ENCODE results near the gene PBXIP1. TPM values are rescaled to one million over a fixed set of nuclear protein-coding genes. Genes with fewer than 3 reads are reported as not detected.
"Not testable (repeated sequence)": the region's sequence is repeated elsewhere in the genome, so short reads cannot be mapped to it uniquely, and the experiment has no call there.

PBXIP1 gene
- total RNA-seq, 4 donors from 2014 or later, result 66.6 to 117 (median 109) TPM

- no peaks in the 10 kb centered on the region for H3K27me3 ChIP-seq
- H3K36me3 ChIP-seq, result peaks cover 0 to 33% (median 0%) of the 10 kb centered on the region in 3 donors
- H3K27ac ChIP-seq, result no peak overlapping the region
- H3K4me1 ChIP-seq, result peaks cover 0 to 17% (median 0%) of the 10 kb centered on the region in 4 donors
- TF ChIP-seq POLR2A (IDR thresholded peaks at IDR 0.05), result no peak
- TF ChIP-seq, protein P1, sequence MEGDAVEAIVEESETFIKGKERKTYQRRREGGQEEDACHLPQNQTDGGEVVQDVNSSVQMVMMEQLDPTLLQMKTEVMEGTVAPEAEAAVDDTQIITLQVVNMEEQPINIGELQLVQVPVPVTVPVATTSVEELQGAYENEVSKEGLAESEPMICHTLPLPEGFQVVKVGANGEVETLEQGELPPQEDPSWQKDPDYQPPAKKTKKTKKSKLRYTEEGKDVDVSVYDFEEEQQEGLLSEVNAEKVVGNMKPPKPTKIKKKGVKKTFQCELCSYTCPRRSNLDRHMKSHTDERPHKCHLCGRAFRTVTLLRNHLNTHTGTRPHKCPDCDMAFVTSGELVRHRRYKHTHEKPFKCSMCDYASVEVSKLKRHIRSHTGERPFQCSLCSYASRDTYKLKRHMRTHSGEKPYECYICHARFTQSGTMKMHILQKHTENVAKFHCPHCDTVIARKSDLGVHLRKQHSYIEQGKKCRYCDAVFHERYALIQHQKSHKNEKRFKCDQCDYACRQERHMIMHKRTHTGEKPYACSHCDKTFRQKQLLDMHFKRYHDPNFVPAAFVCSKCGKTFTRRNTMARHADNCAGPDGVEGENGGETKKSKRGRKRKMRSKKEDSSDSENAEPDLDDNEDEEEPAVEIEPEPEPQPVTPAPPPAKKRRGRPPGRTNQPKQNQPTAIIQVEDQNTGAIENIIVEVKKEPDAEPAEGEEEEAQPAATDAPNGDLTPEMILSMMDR (IDR thresholded peaks at IDR 0.05), result no peak
- peak in 1 of 3 donors; percentile 31 for DNase-seq
- H3K4me3 ChIP-seq, result no peak overlapping the region
- no peaks in the 10 kb centered on the region for H3K9me3 ChIP-seq
Observed at GRCh38 chr1:154990276-154990675, 34.4 kb upstream of the PBXIP1 start.

- H3K36me3 ChIP-seq, result peaks cover 0 to 33% (median 0%) of the 10 kb centered on the region in 3 donors
- no peak overlapping the region for H3K4me3 ChIP-seq
- TF ChIP-seq, protein P1 (IDR thresholded peaks at IDR 0.05), result no peak
- TF ChIP-seq POLR2A (IDR thresholded peaks at IDR 0.05), result no peak
- H3K27me3 ChIP-seq, result no peaks in the 10 kb centered on the region
- H3K9me3 ChIP-seq, result no peaks in the 10 kb centered on the region
- peak in 2 of 3 donors; percentile 66 to 68 for DNase-seq
- peaks cover 0 to 18% (median 0%) of the 10 kb centered on the region in 4 donors for H3K4me1 ChIP-seq
- peak overlapping the region in 2 of 4 donors; percentile 13 to 46 for H3K27ac ChIP-seq
Observed at GRCh38 chr1:154989195-154989860, 33.4 kb upstream of the PBXIP1 start.

- Histone ChIP-seq H3K36me3 (peaks cover 0 to 33% (median 0%) of the 10 kb centered on the region in 3 donors), H3K27me3 (no peaks in the 10 kb centered on the region), H3K9me3 (no peaks in the 10 kb centered on the region), H3K4me1 (peaks cover 0 to 27% (median 7%) of the 10 kb centered on the region in 4 donors), H3K4me3 (no peak overlapping the region), H3K27ac (peak overlapping the region in 1 of 4 donors; percentile 46)
- no peak for TF ChIP-seq POLR2A (IDR thresholded peaks at IDR 0.05)
- TF ChIP-seq, protein P1 (IDR thresholded peaks at IDR 0.05), result peak in 1 of 6 experiments; percentile 4
- no peak for DNase-seq
Observed at GRCh38 chr1:154988058-154988954, 32.4 kb upstream of the PBXIP1 start.

GRCh38 chr1:154987326-154987725 is 31.4 kb upstream of the PBXIP1 start:
- Histone ChIP-seq H3K27me3 (no peaks in the 10 kb centered on the region), H3K4me1 (peaks cover 0 to 32% (median 8%) of the 10 kb centered on the region in 4 donors), H3K9me3 (no peaks in the 10 kb centered on the region), H3K4me3 (no peak overlapping the region), H3K36me3 (peaks cover 0 to 33% (median 0%) of the 10 kb centered on the region in 3 donors), H3K27ac (no peak overlapping the region)
- no peak for TF ChIP-seq POLR2A (IDR thresholded peaks at IDR 0.05)
- TF ChIP-seq, protein P1 (IDR thresholded peaks at IDR 0.05), result no peak
- DNase-seq, result no peak

- H3K4me1 ChIP-seq, result peaks cover 0 to 36% (median 9%) of the 10 kb centered on the region in 4 donors
- not testable (repeated sequence) for H3K9me3 ChIP-seq, DNase-seq, H3K4me3 ChIP-seq, H3K27ac ChIP-seq, H3K27me3 ChIP-seq
- peaks cover 0 to 32% (median 0%) of the 10 kb centered on the region in 3 donors for H3K36me3 ChIP-seq
Observed at GRCh38 chr1:154986736-154987135, 30.8 kb upstream of the PBXIP1 start.
